SK-N-MC (cell line): ENCODE results near the gene ZNRF3.
A peak's percentile ranks its signal among the peaks of the same experiment; 100 is the strongest.
"Not testable (repeated sequence)": the region's sequence is repeated elsewhere in the genome, so short reads cannot be mapped to it uniquely, and the experiment has no call there.

Experiments used
- DNase-seq: peaks from one replicate; pipeline ENCODE4 v3.0.0-alpha.2; 2011; ENCODE audit warnings: low read depth, low spot score
- H3K27ac ChIP-seq: fragments of 200-600 bp; sonication (generic); 2 replicates; pipeline ENCODE4 v1.5.1; 2016; ENCODE audit warnings: mixed run types
- H3K36me3 ChIP-seq: fragments of 200-600 bp; sonication (generic); 2 replicates; pipeline ENCODE4 v1.6.1; 2017; ENCODE audit warnings: antibody characterized with exemption, low read length, mixed read lengths; ENCODE audit not compliant: insufficient read depth
- H3K4me3 ChIP-seq: fragments of 200-600 bp; sonication (generic); 2 replicates; pipeline ENCODE4 v1.5.1; 2016
- H3K9ac ChIP-seq: fragments of 200-600 bp; sonication (generic); 2 replicates; pipeline ENCODE4 v1.8.0; 2017; ENCODE audit warnings: mixed run types, mixed read lengths; ENCODE audit not compliant: insufficient read length
- H3K9me3 ChIP-seq: fragments of 200-600 bp; sonication (generic); 2 replicates; pipeline ENCODE4 v1.6.1; 2017; ENCODE audit warnings: low read depth, mild to moderate bottlenecking, antibody characterized with exemption, low read length, moderate library complexity, mixed read lengths
- EZH2 ChIP-seq: fragments of 200-600 bp; sonication (generic); IDR thresholded peaks from one replicate; pipeline ENCODE4 v1.6.1; 2017; ENCODE audit warnings: antibody characterized with exemption
- FOXP2 ChIP-seq: optimal IDR thresholded peaks from 2 replicates; pipeline ENCODE3; 2011; ENCODE audit warnings: mild to moderate bottlenecking, moderate library complexity; ENCODE audit not compliant: insufficient read depth; ENCODE audit errors: extremely low read length, control extremely low read depth
- POLR2AphosphoS5 ChIP-seq: IDR thresholded peaks from 2 replicates; pipeline ENCODE4 v1.6.1; 2012; ENCODE audit warnings: mild to moderate bottlenecking, low read depth, low read length, borderline replicate concordance

The ZNRF3 gene

DNA sequence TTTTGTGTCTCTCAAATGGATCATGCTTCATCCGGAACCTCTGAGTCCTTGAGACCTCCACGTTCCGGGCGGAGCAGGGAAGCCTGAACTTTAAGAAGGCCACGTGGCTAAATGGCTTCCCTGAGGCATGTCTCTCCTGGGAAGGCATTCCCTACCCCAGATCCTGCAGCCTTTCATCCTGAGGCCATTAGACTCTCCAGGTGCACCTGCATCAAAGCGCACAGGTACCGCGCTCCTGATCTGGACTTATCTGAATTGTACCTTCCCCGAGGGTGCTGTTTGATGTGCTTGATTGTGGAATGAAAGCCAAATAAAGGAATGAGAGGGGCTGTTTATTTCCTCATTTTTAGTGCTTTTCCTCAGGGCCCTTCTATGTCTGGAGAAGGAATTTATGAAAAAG, 155.8 kb downstream of the ZNRF3 start:
- no peak for DNase-seq
- no peak for TF ChIP-seq EZH2
- no peak for TF ChIP-seq FOXP2
- H3K4me3 ChIP-seq = no peak overlapping the region
- H3K36me3 ChIP-seq = peaks cover 2% of the 10 kb centered on the region; the same call in 1 of the 2 replicates
- no peak overlapping the region for H3K27ac ChIP-seq
- no peaks in the 10 kb centered on the region for H3K9me3 ChIP-seq
- H3K9ac ChIP-seq = no peak overlapping the region

DNA sequence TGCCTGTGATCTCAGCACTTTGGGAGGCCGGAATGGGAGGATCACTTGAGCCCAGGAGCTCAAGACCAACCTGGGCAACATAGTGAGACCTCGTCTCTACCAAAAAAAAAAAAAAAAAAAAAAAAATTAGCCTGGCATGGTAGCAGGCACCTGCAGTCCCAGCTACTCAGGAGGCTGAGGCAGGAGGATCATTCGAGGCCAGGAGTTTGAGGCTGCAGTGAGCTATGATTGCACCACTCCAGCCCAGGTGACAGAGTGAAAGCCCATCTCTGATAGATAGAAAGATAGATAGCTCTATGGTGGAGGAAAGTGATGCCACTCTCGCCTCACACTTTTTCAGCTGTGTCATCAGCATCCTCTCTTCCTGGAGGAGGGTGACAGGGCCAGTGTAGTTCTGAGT, 156.3 kb downstream of the ZNRF3 start:
- not testable (repeated sequence) for DNase-seq, H3K9ac ChIP-seq, H3K9me3 ChIP-seq, H3K27ac ChIP-seq, H3K4me3 ChIP-seq, H3K36me3 ChIP-seq

DNA sequence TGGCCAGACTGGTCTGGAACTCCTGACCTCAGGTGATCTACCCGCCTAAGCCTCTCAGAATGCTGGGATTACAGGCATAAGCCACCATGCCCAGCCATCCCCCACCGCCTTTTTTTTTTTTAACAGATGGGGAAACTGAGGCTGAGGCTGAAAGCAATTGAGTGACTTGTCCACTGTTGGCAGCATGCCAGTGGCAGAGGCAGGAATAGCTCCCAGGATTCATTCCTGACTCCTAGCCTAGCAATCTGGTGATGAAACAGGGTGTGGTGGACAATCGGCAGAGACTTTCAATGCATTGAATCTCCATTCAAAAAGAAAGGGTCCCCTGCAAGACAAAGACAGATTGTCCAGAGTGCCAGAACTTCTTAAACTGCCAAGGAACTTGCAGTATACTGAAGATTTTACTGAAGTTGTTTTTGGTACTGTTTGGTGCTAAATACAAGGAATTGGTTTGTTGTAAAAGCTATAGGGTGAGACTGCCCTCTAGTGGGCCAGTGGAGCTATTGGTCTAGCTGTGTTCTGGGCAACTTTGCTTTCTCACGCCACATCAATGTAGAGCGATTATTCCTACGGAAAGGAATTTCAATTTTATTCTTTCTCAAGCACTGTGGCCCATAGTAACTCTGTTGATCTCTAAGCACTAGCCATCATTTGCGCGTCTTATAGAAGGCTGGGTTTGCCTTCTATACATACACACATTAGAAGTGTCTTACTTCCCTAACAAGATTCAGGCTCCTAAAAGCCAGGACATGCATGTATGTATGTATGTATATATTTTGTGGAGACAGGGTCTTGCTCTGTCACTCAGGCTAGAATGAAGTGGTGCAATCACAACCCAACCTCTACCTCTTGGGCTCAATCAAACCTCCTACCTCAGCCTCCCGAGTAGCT, 157.3 kb downstream of the ZNRF3 start:
- Histone ChIP-seq H3K4me3 (no peak overlapping the region), H3K9ac (no peak overlapping the region), H3K9me3 (no peaks in the 10 kb centered on the region), H3K27ac (no peak overlapping the region), H3K36me3 (peaks cover 2% of the 10 kb centered on the region; the same call in 1 of the 2 replicates)
- TF ChIP-seq POLR2AphosphoS5 (no peak), EZH2 (no peak), FOXP2 (no peak)
- DNase-seq = peak; percentile 68

DNA sequence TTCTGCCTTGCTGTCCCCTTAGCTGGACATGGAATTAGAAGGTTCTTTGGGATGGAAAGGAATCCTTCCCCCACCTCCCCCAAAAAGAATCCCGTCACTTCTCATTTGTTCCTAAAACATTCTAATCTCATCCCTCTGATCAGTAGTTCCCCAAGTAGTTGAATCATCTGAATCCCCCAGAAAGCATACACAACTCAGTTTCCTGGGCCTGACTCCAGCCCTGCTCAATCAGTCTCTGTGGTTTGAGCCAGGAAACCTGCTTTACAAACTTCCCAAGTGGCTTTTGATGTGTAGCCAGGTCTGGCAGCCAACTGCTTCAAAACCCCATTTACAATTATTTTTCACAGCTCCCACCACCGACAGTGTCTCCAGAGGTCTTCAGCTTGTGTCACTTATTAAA, 158.0 kb downstream of the ZNRF3 start:
- no peak for TF ChIP-seq POLR2AphosphoS5
- no peak for TF ChIP-seq FOXP2
- TF ChIP-seq EZH2 = no peak
- DNase-seq = no peak
- Histone ChIP-seq H3K9ac (no peak overlapping the region), H3K27ac (no peak overlapping the region), H3K36me3 (peaks cover 5% of the 10 kb centered on the region; the same call in 1 of the 2 replicates), H3K9me3 (no peaks in the 10 kb centered on the region), H3K4me3 (no peak overlapping the region)

DNA sequence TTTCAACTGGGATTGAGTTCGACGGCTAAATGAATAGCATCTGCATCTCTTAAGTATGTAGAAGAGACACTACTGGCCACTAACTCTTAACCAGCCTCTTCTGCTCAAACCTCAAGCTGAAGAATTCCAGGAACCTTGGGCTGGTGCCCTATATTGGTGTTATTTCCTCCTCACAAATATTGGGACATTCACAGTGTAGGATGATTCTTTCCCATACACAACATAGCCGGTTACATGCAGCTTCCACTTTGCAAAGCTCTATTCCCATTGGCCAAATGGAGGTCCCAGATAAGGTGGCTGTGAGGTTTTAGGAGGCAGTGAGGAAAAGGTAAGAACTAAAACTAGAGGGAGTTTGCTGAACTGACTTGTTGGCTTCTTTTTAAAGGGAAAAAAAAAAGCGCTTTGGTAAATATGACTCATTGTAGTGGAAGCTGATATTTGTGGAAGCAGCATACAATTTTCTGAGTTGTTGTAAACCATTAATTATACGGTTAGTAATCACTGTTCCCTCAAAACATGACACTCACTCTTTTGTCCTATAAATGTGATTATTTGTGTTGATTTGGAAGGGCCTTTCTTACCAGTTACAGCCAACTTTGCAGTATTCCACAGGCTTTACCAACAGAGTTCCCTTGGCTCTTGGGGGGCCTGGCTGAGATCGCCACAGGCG, 160.7 kb downstream of the ZNRF3 start:
- H3K36me3 ChIP-seq = peaks cover 10% of the 10 kb centered on the region; the same call in 1 of the 2 replicates
- no peak overlapping the region for H3K9ac ChIP-seq
- no peak for DNase-seq
- H3K4me3 ChIP-seq = no peak overlapping the region
- no peak for TF ChIP-seq FOXP2
- TF ChIP-seq EZH2 = no peak
- TF ChIP-seq POLR2AphosphoS5 = no peak
- no peak overlapping the region for H3K27ac ChIP-seq
- H3K9me3 ChIP-seq = no peaks in the 10 kb centered on the region

DNA sequence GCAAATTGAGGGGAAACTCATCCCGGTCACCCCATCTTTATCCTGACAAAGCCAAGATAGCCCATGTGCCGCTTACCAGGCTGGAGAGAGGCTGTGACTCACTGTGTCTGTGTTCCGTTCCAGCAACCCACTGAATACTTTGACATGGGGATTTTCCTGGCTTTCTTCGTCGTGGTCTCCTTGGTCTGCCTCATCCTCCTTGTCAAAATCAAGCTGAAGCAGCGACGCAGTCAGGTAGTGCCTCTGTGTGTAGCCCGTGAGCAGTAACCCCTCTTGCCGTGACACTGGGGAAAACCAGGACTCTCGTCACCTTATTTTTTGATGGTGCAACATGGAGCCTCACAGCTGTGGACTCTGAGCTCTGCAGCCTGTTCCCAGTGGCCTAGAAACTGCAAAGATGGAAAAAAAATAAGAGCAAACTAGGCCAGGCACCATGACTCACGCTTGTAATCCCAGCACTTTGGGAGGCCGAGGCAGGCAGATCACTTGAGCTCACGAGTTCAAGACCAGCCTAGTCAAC, 161.3 kb downstream of the ZNRF3 start:
- no peaks in the 10 kb centered on the region for H3K9me3 ChIP-seq
- no peak overlapping the region for H3K4me3 ChIP-seq
- H3K36me3 ChIP-seq = peaks cover 13% of the 10 kb centered on the region; the same call in 1 of the 2 replicates
- no peak overlapping the region for H3K9ac ChIP-seq
- H3K27ac ChIP-seq = no peak overlapping the region
- no peak for DNase-seq
- TF ChIP-seq EZH2 (no peak), FOXP2 (no peak), POLR2AphosphoS5 (no peak)

DNA sequence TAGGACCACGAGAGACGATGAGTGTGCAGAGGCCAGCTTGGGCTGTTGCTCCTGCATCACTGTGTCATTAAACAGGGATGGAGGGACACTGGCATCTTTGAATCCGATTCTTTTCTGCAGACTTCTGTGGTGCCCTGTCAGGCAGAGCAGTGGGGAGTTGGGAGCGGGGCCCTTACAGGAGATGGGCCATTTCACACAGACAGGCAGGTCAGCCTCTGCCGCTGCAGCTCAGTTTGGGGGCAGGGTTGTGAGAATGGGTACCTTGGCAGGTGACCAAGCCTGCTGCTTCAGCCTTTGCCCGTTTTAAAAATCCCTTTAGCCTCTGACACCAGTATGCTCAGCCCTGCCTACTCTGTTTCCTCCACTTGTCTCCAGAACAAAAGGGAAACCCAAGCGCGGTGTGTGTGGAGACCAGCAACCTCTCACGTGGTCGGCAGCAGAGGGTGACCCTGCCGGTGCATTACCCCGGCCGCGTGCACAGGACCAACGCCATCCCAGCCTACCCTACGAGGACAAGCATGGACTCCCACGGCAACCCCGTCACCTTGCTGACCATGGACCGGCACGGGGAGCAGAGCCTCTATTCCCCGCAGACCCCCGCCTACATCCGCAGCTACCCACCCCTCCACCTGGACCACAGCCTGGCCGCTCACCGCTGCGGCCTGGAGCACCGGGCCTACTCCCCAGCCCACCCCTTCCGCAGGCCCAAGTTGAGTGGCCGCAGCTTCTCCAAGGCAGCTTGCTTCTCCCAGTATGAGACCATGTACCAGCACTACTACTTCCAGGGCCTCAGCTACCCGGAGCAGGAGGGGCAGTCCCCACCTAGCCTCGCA, 165.7 kb downstream of the ZNRF3 start:
- no peak for DNase-seq
- Histone ChIP-seq H3K9ac (no peak overlapping the region), H3K4me3 (no peak overlapping the region), H3K9me3 (no peaks in the 10 kb centered on the region), H3K27ac (no peak overlapping the region), H3K36me3 (peaks cover 13% of the 10 kb centered on the region; the same call in 1 of the 2 replicates)
- TF ChIP-seq FOXP2 (no peak), EZH2 (no peak), POLR2AphosphoS5 (no peak)

DNA sequence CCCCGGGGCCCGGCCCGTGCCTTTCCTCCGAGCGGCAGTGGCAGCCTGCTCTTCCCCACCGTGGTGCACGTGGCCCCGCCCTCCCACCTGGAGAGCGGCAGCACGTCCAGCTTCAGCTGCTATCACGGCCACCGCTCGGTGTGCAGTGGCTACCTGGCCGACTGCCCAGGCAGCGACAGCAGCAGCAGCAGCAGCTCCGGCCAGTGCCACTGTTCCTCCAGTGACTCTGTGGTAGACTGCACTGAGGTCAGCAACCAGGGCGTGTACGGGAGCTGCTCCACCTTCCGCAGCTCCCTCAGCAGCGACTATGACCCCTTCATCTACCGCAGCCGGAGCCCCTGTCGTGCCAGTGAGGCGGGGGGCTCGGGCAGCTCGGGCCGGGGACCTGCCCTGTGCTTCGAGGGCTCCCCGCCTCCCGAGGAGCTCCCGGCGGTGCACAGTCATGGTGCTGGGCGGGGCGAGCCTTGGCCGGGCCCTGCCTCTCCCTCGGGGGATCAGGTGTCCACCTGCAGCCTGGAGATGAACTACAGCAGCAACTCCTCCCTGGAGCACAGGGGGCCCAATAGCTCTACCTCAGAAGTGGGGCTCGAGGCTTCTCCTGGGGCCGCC, 166.4 kb downstream of the ZNRF3 start:
- peaks cover 13% of the 10 kb centered on the region; the same call in 1 of the 2 replicates for H3K36me3 ChIP-seq
- H3K9me3 ChIP-seq = no peaks in the 10 kb centered on the region
- no peak overlapping the region for H3K27ac ChIP-seq
- TF ChIP-seq FOXP2 = no peak
- no peak for TF ChIP-seq POLR2AphosphoS5
- TF ChIP-seq EZH2 = no peak
- DNase-seq = no peak
- no peak overlapping the region for H3K4me3 ChIP-seq
- no peak overlapping the region for H3K9ac ChIP-seq
